Sciatic nerve (tissue), 2 donors: ENCODE results near the gene ERO1B. TPM values are rescaled to one million over a fixed set of nuclear protein-coding genes. Genes with fewer than 3 reads are reported as not detected.

ENCODE experiments used
- ATAC-seq: fragments of 200-7000 bp; cut with Tn5 transposase; one replicate; pipeline ENCODE4 v1.9.1; 2020; ENCODE audit warnings: mild to moderate bottlenecking, moderate library complexity
- DNase-seq: peaks from one replicate; pipeline ENCODE4 v3.0.0-alpha.2; 2020; ENCODE audit warnings: low spot score
- intact Hi-C: fragments of 100-400 bp; cut with DNase I; formaldehyde crosslinking; loops from one replicate; pipeline ENCODE4 v1.14.2; 2022
- total RNA-seq: library from RNA; stranded (reverse); fragmentation: NEBNext Ultra II Directional; extraction: Animal tissue kit (Norgen Biotek cat#: 25700); gene quantifications from one replicate; pipeline ENCODE4 v1.2.1, GENCODE V29; 2021
- donor health status: DM: no; HTN: no; CAD: no.
- donor health status: DM: no; HTN: no; CAD: no.

The ERO1B gene
- total RNA-seq, 1 donor from 2014 or later, result 10.6 TPM

DNA sequence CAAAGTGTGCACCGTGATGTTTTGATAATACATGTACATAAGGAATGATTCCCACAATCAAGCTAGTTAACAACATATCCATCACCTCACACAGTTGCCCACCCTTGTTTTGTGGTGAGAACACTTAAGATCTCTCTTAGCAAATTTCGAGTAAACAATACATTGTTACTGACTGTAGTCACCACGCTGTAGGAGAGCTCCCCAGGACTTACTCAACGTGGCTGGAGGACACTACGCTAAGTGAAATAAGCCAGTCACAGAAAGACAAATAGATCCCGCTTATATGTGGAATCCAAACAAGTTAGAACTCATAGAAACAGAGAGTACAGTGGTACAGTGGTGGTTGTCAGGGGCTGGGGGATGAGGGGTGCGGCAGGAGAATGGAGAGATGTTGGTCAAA, 114.6 kb downstream of the ERO1B start:
- ATAC-seq, result no peak
- no peak for DNase-seq
- intact Hi-C loops, result no loop called here

- intact Hi-C loops, result no loop called here
Observed at GRCh38 chr1:236166041-236166440, 115.7 kb downstream of the ERO1B start.

More at GRCh38 chr1:236166041-236166440, 115.7 kb downstream of the ERO1B start:
- ATAC-seq, result peak; percentile 84
- DNase-seq, result peak; percentile 25

Other genes starting within 250 kb of the ERO1B start
- 87.6 TPM for gene NID1, start 216.9 kb downstream of the ERO1B start, total RNA-seq
- 91.6 TPM for gene GPR137B, start 139.4 kb downstream of the ERO1B start, total RNA-seq
- gene EDARADD, start 112.3 kb upstream of the ERO1B start, total RNA-seq, result 2.2 TPM
- gene LGALS8, start 242.0 kb upstream of the ERO1B start, total RNA-seq, result 69.4 TPM